ENCODE measurements around the gene SF3B3. TPM values are rescaled to one million over a fixed set of nuclear protein-coding genes. Genes with fewer than 3 reads are reported as not detected.

Gene SF3B3
- total and polyA plus RNA-seq, 2 of the 13 experiments (the other 11 are each of a cell fraction or from before 2014, with no cell fraction given): 157 to 500 TPM

DNA sequence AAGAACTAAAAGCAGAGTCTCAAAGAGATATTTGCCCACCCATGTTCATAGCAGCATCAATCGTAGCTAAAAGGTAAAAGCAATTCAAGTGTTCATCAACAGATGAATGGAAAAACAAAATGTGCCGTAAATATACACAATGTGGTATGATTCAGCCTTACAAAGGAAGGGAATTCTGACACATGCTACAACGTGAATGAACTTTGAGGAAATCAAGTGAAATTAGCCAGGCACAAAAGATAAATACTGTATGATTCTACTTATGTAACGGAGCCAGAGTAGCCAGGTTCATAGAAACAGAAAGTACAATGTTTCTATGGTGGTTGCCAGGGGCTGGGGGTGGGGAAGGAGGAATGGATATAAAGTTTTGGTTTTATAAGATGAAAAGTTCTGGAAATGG, 64.9 kb downstream of the SF3B3 start:
- ChIA-PET CTCF (ENCODE audit: low intra/inter-chr PET ratio, low total read pairs) (no interaction called here), POLR2A (no interaction called here)
- no peaks in the 10 kb centered on the region for H3K36me3 ChIP-seq (replicated peaks in 1 of 2; ENCODE audit: control insufficient read depth in 1 of 2, insufficient read depth in 2 of 2, low read length in 2 of 2)
- H3K79me2 ChIP-seq (ENCODE audit: insufficient read depth, low read length): no peaks in the 10 kb centered on the region
- H3K9ac ChIP-seq (ENCODE audit: insufficient read depth, low read depth, low read length): no peak overlapping the region
- no peak overlapping the region for H3K27ac ChIP-seq (ENCODE audit: extremely low read length, insufficient read depth, low read length)
- H4K20me1 ChIP-seq (ENCODE audit: insufficient read depth, low read length): no peaks in the 10 kb centered on the region
- H3K27me3 ChIP-seq (ENCODE audit: control insufficient read depth in 1 of 2, insufficient read depth in 2 of 2, low read length in 2 of 2): no peaks in the 10 kb centered on the region; a peak in 1 of 5 replicates
- no peak for DNase-seq (ENCODE audit: low spot score)
- H3K4me1 ChIP-seq (ENCODE audit: insufficient read depth, low read length): peaks cover 31% of the 10 kb centered on the region
- no TSS peak for BruUV-seq (replicated peaks)
- no peak overlapping the region for H2AFZ ChIP-seq (ENCODE audit: low read length)
- no peaks in the 10 kb centered on the region for H3K9me3 ChIP-seq (ENCODE audit: low read length)
- no peak overlapping the region for H3K4me2 ChIP-seq (ENCODE audit: low read depth, low read length)
- no peak for ATAC-seq
- TF ChIP-seq PRMT3 (CRISPR knock-in tag; IDR thresholded peaks at IDR 0.05; ENCODE audit: borderline replicate concordance, low read depth) (no peak), LBX2 (CRISPR knock-in tag; IDR thresholded peaks at IDR 0.05; ENCODE audit: borderline replicate concordance) (no peak), HDAC2 (CRISPR knock-in tag; IDR thresholded peaks at IDR 0.05) (no peak), ZNF558 (CRISPR knock-in tag; IDR thresholded peaks at IDR 0.05; ENCODE audit: borderline replicate concordance) (no peak), ZNF879 (CRISPR knock-in tag; IDR thresholded peaks at IDR 0.05) (no peak), KDM2A (CRISPR knock-in tag; IDR thresholded peaks at IDR 0.05; ENCODE audit: borderline replicate concordance, low read depth) (no peak), BRD4 (CRISPR knock-in tag; IDR thresholded peaks at IDR 0.05) (no peak), ASH2L (IDR thresholded peaks at IDR 0.05; ENCODE audit: insufficient read length, low read depth, low read length) (no peak), KDM4B (CRISPR knock-in tag; IDR thresholded peaks at IDR 0.05) (no peak), ZNF775 (CRISPR knock-in tag; IDR thresholded peaks at IDR 0.05; ENCODE audit: borderline replicate concordance) (no peak), ATM (IDR thresholded peaks at IDR 0.05; ENCODE audit: borderline replicate concordance) (no peak), TEF (CRISPR knock-in tag; IDR thresholded peaks at IDR 0.05) (no peak), ZNF678 (CRISPR knock-in tag; IDR thresholded peaks at IDR 0.05) (no peak), ZSCAN9 (CRISPR knock-in tag; IDR thresholded peaks at IDR 0.05; ENCODE audit: borderline replicate concordance) (no peak), MYNN (CRISPR knock-in tag; IDR thresholded peaks at IDR 0.05; ENCODE audit: low read depth) (no peak), ZSCAN30 (CRISPR knock-in tag; IDR thresholded peaks at IDR 0.05) (no peak)
- TF ChIP-seq, protein P1, sequence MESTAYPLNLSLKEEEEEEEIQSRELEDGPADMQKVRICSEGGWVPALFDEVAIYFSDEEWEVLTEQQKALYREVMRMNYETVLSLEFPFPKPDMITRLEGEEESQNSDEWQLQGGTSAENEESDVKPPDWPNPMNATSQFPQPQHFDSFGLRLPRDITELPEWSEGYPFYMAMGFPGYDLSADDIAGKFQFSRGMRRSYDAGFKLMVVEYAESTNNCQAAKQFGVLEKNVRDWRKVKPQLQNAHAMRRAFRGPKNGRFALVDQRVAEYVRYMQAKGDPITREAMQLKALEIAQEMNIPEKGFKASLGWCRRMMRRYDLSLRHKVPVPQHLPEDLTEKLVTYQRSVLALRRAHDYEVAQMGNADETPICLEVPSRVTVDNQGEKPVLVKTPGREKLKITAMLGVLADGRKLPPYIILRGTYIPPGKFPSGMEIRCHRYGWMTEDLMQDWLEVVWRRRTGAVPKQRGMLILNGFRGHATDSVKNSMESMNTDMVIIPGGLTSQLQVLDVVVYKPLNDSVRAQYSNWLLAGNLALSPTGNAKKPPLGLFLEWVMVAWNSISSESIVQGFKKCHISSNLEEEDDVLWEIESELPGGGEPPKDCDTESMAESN (CRISPR knock-in tag; conservative IDR thresholded peaks at IDR 0.05): no peak
- TF ChIP-seq, protein P2, sequence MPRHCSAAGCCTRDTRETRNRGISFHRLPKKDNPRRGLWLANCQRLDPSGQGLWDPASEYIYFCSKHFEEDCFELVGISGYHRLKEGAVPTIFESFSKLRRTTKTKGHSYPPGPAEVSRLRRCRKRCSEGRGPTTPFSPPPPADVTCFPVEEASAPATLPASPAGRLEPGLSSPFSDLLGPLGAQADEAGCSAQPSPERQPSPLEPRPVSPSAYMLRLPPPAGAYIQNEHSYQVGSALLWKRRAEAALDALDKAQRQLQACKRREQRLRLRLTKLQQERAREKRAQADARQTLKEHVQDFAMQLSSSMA (CRISPR knock-in tag; IDR thresholded peaks at IDR 0.05): no peak
- TF ChIP-seq, protein P3, sequence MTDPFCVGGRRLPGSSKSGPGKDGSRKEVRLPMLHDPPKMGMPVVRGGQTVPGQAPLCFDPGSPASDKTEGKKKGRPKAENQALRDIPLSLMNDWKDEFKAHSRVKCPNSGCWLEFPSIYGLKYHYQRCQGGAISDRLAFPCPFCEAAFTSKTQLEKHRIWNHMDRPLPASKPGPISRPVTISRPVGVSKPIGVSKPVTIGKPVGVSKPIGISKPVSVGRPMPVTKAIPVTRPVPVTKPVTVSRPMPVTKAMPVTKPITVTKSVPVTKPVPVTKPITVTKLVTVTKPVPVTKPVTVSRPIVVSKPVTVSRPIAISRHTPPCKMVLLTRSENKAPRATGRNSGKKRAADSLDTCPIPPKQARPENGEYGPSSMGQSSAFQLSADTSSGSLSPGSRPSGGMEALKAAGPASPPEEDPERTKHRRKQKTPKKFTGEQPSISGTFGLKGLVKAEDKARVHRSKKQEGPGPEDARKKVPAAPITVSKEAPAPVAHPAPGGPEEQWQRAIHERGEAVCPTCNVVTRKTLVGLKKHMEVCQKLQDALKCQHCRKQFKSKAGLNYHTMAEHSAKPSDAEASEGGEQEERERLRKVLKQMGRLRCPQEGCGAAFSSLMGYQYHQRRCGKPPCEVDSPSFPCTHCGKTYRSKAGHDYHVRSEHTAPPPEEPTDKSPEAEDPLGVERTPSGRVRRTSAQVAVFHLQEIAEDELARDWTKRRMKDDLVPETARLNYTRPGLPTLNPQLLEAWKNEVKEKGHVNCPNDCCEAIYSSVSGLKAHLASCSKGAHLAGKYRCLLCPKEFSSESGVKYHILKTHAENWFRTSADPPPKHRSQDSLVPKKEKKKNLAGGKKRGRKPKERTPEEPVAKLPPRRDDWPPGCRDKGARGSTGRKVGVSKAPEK (CRISPR knock-in tag; IDR thresholded peaks at IDR 0.05; ENCODE audit: borderline replicate concordance): no peak
- in situ Hi-C loops (cut with HindIII; ENCODE audit: extremely low pct_ligation_motif_present, low pct_unique_long_range_greater_than_20kb) (no loop called here), intact Hi-C loops (cut with micrococcal nuclease; ENCODE audit: unreplicated experiment) (no loop called here)
- no peak overlapping the region for H3K4me3 ChIP-seq (replicated peaks in 1 of 3; ENCODE audit: insufficient read depth in 1 of 3, low read depth in 2 of 3, low read length in 3 of 3)
- 60% methylated on average over 4 of the region's 4 CpGs for WGBS (ENCODE audit: low lambda C conversion rate)
- FAIRE-seq: no peak
